GM12874 (cell line): Measurements from ENCODE around the gene AK9.

ENCODE experiments used
- TF ChIP-seq, protein P1 (sequence below): IDR thresholded peaks from 2 replicates; pipeline ENCODE4 v1.5.1; 2011; ENCODE audit warnings: low read depth, mild to moderate bottlenecking, control low read depth, low read length, moderate library complexity; ENCODE audit not compliant: insufficient read depth

The AK9 gene

DNA sequence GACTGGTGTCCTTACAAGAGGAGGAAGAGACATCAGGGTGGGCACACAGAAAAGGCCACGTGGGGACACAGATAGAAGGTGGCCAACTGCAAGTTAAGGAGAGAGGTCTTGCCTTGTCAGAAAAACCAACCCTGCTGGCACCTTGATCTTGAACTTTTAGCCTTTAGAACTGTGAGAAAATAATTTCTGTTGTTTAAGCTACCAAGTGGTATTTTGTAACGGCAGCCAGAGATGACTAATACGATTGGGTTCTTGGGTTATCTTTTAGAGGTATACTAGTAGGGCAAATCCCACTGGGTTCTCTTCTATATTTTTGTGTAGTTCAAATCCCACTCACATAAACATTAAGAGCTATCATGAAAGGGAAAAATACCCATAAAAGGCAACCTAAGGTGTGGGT, 176.1 kb downstream of the AK9 start:
- TF ChIP-seq, protein P1, sequence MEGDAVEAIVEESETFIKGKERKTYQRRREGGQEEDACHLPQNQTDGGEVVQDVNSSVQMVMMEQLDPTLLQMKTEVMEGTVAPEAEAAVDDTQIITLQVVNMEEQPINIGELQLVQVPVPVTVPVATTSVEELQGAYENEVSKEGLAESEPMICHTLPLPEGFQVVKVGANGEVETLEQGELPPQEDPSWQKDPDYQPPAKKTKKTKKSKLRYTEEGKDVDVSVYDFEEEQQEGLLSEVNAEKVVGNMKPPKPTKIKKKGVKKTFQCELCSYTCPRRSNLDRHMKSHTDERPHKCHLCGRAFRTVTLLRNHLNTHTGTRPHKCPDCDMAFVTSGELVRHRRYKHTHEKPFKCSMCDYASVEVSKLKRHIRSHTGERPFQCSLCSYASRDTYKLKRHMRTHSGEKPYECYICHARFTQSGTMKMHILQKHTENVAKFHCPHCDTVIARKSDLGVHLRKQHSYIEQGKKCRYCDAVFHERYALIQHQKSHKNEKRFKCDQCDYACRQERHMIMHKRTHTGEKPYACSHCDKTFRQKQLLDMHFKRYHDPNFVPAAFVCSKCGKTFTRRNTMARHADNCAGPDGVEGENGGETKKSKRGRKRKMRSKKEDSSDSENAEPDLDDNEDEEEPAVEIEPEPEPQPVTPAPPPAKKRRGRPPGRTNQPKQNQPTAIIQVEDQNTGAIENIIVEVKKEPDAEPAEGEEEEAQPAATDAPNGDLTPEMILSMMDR: no peak

DNA sequence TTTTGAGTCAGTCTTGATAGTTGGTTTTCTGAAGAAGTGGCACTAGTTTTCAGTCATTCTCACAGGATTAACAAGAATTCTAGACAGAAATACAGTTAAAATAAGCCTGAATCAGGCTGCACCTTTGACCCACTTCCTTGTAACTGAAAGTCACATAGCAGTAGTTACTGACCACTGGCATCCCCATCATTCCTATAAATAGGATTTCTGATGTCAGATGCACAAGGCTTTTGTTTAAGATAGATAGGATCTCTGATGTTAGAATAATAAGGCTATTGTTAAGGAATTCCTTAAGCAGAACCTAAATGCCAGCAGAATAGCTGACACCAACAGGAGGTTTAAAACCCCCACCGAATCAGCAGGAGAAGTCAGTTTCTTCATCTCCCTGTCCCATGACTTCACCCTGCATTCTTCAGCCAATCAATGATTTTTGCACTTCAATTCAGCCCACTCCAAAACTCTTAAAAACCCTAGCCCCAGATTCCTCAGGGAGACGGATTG, 177.4 kb downstream of the AK9 start:
- TF ChIP-seq, protein P1: no peak

DNA sequence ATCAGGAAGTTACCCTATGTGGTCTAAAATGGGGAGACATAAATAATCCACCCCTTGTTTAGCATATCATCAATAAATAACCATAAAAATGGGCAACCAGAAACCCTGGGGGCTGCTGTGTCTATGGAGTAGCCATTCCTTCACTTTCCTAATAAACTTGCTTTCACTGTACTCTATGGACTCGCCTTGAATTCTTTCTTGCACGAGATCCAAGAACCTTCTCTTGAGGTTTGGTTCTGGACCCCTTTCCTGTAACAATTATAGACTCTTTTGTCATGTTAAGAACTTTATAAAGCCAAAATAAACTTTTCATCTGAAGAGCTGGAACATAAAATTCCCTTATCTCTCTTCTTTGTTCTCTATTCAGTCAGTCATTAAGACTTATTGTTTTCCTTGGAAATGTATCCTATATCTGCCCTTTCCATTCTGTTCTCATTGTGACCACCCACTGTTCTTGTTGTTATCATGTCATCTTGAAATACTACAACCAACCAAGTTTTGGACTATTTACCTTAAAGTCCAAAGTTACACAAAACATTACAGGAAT, 178.7 kb downstream of the AK9 start:
- TF ChIP-seq, protein P1: no peak

DNA sequence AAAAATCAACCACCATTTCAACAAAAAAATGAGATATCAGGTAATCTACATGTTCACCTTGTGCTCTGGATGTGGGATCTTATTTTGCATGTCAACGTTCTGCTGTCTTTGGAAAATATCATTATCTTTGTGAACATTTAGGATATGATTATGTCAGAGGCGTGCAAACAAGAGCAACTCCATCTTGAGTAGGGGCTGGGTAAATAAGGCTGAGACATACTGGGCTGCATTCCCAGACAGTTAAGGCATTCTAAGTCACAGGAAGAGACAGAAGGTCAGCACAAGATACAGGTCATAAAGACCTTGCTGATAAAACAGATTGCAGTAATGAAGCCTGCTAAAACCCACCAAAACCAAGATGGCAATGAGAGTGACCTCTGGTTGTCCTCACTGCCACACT, 179.2 kb downstream of the AK9 start:
- TF ChIP-seq, protein P1: no peak

DNA sequence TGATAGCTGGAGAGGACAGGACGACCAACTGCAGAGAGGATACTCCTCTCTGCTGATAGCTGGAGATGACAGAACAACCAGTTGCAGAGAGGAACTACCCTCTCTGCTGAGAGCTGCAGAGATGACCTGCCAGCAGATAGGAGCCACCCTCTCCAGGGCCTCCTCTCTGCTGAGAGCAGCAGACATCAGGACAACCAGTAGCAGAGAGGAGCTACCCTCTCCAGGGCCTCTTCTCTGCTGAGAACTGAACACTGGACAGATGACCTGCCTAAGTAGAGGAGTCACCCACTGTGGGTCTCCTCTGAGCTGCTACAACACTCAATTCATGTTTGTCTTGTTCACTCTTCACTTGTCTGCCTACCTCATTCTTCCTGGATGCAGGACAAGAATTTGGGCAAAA, 180.6 kb downstream of the AK9 start:
- TF ChIP-seq, protein P1: no peak

DNA sequence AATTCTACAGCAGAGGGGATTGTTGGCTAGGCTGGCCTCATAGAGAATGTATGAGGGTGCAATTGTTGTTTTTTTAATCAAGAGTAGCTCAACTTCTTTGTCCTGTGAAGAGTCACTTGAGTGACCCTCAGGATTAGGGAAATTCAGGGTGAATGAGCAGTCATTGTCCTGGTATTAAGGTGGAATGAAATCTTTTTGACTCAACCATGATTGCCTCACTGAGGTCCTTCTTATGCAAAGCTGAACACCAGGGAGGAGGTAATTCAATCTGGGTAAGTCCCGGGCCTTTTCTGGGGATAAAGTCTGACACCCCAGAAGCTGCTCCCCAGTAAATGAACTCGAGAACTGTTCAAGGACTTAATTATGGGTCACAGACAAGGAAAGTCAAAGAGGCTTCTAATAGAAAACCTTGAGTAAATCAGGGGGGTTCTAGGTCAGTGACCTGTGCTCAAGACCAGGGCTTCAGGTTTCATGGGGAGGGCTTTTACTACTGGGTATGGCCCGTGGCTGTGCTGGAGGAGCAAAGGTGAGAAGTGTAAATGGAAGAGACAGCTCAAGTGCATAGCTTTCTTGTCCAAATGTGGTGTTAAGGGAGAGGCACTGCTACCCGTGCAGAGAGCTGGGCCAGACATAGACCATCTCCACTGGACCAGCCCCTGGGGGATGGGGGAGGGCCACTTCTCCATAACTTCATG, 182.7 kb downstream of the AK9 start:
- TF ChIP-seq, protein P1: no peak

DNA sequence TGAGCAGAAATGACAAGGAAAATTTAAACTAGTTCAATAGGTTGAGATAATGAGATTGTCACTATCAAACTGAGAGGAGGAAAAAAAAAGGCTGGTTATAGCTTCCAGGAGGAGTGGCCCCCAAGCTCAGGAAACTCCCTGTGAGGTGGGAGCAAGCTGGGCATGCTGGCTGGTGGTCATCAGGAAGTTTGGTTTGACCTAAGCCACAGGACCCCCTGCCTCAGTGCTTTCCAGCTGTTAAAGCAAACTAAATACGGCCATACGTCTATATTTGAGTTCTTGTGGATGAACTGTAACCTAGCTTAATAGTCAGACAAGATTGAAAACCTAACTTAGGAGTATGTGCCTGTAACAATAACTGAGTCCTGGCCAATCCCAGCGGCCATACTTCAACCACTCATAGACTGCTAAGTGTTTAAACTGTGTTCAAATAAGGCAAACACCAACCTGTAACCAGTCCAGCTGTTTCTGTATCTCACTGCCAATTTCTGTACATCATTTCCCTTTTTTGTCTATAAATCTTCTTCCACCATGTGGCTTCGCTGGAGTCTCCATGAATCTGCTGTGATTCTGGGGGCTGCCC, 183.4 kb downstream of the AK9 start:
- TF ChIP-seq, protein P1: no peak
